GM04504 (cell line): ENCODE measurements around the gene STK24.

ENCODE experiments used
- DNase-seq: peaks from one replicate; pipeline ENCODE4 v3.0.0-alpha.2; 2012; ENCODE audit warnings: low read depth

Gene STK24

DNA sequence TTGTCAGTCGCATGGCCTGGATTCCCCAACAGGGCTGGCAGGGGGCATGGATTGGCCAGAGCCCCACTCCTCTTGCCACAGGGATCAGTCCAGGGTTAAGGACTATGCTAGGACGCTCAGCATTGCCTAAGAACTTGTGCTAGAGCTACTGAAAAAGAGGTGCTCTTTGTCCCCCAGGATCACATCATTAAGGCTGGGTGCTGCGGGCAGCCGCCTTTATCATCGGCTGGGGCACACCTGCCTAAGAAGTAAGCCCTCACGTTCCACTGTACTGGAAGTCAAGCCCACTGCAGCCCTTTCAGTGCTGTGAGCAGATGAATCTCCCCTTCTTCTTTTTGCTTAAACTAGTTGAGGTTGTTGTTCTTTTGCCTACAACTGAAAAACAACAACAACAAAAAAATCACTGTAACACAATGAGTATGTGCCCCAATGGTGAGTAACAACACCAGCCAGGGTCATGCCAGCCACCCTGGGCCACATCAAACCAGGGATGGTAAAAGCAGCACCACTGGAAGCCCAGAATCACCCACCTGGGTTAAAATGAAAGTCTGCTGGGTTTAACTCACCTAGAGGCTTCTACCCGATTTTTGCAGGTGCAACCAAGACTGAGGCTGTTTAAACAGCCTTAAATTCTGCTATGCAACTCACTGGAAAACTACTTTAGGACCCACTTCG is 20.6 kb downstream of the STK24 start:
- no peak for DNase-seq

GRCh38 chr13:98549728-98550317 is 27.1 kb downstream of the STK24 start:
- DNase-seq = no peak

GRCh38 chr13:98549006-98549727 is 27.7 kb downstream of the STK24 start:
- DNase-seq = peak; percentile 77

GRCh38 chr13:98548230-98548629 is 28.7 kb downstream of the STK24 start:
- DNase-seq = no peak

DNA sequence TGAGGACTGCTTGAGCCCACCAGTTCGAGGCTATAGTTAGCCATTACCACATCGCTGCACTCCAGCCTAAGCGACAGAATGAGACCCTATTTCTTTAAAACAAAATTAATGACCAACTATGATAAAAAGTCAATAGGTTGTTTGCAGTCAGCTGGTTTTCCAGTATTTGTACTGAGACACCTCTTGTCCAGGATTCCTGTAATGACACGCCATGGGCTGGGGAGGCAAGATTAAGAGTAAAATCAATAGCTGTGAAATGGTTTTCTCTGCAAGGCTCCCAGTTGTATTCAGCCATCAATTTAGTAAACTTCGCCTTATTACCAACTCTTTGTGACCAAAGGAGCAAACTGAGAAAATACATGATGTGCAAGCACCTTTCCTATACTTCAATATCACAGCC is 29.5 kb downstream of the STK24 start:
- no peak for DNase-seq

DNA sequence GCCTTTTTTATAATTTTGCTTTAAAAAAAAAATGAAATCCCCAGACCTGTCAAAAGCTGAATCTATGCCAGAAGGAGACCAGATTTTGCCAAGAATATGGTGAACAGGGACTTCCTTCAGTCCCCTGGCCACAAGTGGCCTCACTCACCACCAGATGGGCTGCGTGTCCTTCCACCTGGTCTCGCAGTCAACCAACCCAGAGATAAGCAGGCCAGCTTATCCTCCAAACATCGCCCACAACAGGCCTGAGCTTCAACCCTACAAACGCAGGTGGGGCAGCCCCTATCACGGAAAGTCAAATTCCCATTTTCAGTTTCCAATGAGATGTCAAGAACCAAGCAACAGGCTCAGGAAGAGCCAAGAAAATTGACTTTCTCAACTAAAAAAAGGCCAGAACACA is 30.5 kb downstream of the STK24 start:
- DNase-seq = no peak

DNA sequence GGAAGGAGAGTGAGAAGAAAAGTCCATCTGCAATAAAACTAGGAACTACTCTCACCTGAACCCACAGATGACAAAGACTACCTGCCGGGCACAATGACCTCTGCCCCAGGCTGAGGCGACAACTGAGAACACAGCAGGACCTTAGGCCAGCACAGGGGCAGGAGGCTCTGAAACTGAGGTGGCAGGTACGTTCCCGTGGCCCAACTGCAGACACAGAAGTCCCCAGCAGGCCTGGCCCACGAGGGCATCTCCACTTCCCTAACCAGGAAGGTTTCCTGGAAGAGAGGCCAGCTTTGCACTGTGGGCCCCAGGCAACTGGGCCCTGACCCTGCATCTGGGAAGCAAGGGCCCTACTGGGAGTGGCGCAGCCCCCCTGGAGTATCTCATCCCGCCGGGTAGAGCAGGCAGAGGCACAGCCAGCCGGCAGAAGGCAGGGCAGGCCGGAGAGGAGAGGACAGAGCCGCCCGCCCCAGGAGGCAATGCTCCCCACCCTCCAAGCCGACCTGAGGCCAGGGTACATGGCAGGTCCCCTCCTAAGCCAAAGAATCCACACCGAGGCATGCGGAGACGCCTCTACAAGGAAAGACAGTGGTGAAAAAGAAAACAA is 32.7 kb downstream of the STK24 start:
- no peak for DNase-seq

DNA sequence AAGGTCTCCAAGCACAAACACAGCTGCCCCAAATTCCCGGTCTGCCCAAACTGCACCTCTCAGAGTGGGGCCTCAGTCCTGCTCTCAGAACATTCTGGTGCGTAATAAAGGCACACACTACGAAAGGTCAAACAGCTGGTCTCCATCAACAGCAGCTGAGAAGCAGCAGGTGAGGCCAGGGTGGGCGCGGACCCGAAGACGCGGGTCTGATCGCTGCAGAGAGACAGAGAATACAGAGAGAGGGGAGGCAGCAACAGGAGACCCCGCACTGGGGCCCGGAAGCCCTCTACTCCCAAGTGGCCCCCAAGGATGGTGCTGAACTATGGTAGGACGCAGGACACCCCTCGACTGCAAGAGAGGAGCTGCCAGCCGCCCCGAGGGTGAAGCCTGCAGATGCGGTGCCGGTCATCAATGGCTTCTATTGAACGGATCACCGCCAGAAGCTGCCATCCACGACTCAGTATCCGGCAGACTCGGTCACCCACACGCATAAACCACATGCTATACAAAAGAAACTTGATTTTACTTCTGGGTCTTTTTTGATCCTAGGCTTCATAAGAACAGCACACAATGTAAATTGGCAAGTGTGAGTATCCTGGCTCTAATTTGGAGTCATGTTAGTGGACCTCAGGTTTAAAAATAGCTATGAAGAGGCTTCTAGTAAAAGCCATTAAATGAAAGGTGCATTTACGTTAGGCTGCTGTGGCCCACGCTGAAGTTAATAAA is 33.4 kb downstream of the STK24 start:
- DNase-seq = no peak

GRCh38 chr13:98542568-98543377 is 34.1 kb downstream of the STK24 start:
- DNase-seq = no peak

DNA sequence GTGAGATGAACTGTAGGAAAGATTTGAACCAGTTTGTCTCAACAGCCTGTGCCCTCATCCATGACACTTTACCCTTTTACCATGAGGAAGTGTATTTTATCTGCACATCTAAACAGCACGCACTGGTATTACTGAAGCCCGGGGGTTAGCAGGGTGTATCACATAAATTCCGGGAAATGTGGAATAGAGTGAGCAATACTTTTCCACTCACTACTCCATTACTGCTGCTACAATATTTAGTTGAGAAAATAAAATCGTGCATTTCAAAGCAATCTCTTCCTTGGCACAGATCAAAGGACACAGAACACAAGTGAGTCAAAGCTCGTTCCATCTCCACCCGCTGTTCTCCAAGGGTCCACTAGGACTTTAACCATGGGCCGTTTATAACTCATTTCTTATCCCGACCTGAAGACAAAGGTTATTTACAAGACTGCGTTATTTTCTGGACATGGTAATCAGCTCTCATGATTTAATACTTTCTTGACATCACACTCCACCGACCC is 35.2 kb downstream of the STK24 start:
- DNase-seq = no peak

GRCh38 chr13:98541191-98541590 is 35.7 kb downstream of the STK24 start:
- DNase-seq = no peak

GRCh38 chr13:98540476-98540875 is 36.4 kb downstream of the STK24 start:
- DNase-seq = no peak

GRCh38 chr13:98539666-98540065 is 37.2 kb downstream of the STK24 start:
- DNase-seq = peak; percentile 65

- no peak for DNase-seq
These were observed 38.0 kb downstream of the STK24 start for GRCh38 chr13:98538876-98539275.

GRCh38 chr13:98537740-98538139 is 39.2 kb downstream of the STK24 start:
- no peak for DNase-seq

DNA sequence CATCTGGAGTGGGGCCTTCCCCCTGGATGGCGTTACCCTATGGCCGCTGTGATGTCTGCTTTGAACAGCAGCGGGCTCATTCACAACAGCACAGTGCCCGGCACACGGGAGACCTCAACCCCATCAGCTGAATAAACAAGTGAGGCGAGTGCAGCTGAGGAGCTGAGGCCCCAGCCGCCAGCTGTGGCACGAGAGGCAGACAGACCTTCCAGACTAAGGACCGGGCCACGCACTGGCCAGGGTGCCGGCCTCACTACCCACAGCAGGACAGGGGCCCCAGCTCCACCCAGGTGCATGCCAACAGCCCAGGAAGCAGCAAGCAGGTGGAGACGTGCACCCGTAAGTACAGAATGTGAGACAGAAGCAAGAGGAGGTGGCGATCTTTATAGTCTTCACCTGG is 39.6 kb downstream of the STK24 start:
- no peak for DNase-seq

DNA sequence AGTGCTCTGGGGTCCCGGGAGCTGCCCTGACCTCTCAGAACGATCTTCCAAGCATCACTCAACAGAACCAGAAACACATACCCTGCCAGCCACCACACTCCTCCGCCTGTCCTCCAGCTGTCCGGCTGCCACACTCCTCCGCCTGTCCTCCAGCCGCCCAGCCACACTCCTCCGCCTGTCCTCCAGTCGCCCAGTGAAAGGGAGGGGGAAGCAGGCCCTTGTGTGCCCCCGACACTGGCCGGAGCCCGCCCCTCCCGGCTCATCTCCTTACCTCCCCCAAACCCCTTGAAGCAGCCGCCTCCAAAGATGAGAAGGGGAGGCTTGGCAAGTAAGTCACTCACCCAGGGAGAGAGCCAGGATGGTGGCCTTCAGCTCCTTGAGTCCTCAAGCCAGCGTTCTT is 40.2 kb downstream of the STK24 start:
- DNase-seq = no peak

- no peak for DNase-seq
These were observed 41.2 kb downstream of the STK24 start for GRCh38 chr13:98535501-98536354.

GRCh38 chr13:98534821-98535220 is 42.1 kb downstream of the STK24 start:
- DNase-seq = no peak

GRCh38 chr13:98533912-98534311 is 43.0 kb downstream of the STK24 start:
- no peak for DNase-seq
